K562 (cell line): ENCODE measurements around the gene SERTAD2. TPM values are rescaled to one million over a fixed set of nuclear protein-coding genes. Genes with fewer than 3 reads are reported as not detected.

Source experiments
- ATAC-seq: fragments of 200-7000 bp; cut with Tn5 transposase; 3 replicates; pipeline ENCODE4 v1.9.1; 2020; ENCODE audit warnings: moderate library complexity
- BruUV-seq: library from RNA; stranded (reverse); fragments of 400-500 nt; replicated peaks from 2 replicates; lab custom pipeline; 2021; lab: Mats Ljungman, UMichigan
- CTCF ChIA-PET: fragments of 300-600 bp; formaldehyde crosslinking; extraction: SDS; loops from one replicate; lab custom pipeline; 2021; ENCODE audit warnings: low intra/inter-chr PET ratio; lab: Yijun Ruan, JAX
- POLR2A ChIA-PET: fragments of 300-600, 350-650 bp; sonication (Branson Sonifier 250); formaldehyde crosslinking; extraction: SDS; loops from one replicate; lab custom pipeline; 2021; ENCODE audit warnings: antibody characterized with exemption, inconsistent platforms; lab: Yijun Ruan, JAX
- DNase-seq, 4 experiments: peaks; one replicate each; pipeline versions ENCODE4 v3.0.0 to v3.0.0-alpha.2; 2011 to 2018; ENCODE audit warnings: low spot score in 3 of 4, mixed read lengths in 3 of 4; ENCODE audit errors: extremely low read depth in 1 of 4
- FAIRE-seq: peaks from 2 replicates; lab custom pipeline; 2011; peaks lifted over from hg19 to GRCh38; lab: Jason Lieb, UNC
- H2AFZ ChIP-seq: 2 replicates; pipeline ENCODE4 v1.6.0; 2011; ENCODE audit warnings: low read depth, low read length, control low read depth, inconsistent platforms
- H3K27ac ChIP-seq: fragments of 200-600 bp; 3 replicates; pipeline ENCODE4 v1.8.0; 2011; ENCODE audit warnings: low read depth, mild to moderate bottlenecking, control low read depth, inconsistent platforms, low read length, moderate library complexity, mixed read lengths; ENCODE audit errors: extremely low read depth
- H3K27me3 ChIP-seq, 2 experiments: fragments of 300-600 bp in 1 of 2; 2 replicates in 1 of 2; 3 replicates in 1 of 2; pipeline versions ENCODE4 v1.6.0 to v1.8.0; 2011; ENCODE audit warnings: inconsistent platforms in 2 of 2, low read length in 2 of 2, mild to moderate bottlenecking in 1 of 2, mixed read lengths in 1 of 2, moderate library complexity in 1 of 2; ENCODE audit not compliant: control insufficient read depth in 2 of 2, insufficient read depth in 2 of 2
- H3K36me3 ChIP-seq: fragments of 300-600 bp; 3 replicates; pipeline ENCODE4 v1.8.0; 2011; ENCODE audit warnings: mild to moderate bottlenecking, low read length, inconsistent platforms; ENCODE audit not compliant: control insufficient read depth, insufficient read depth
- H3K4me1 ChIP-seq, 2 experiments: fragments of 200-600 bp in 1 of 2; replicated peaks in 1 of 2; 2 replicates in 1 of 2; 3 replicates in 1 of 2; pipeline versions ENCODE4 v1.5.1 to v1.8.0; 2011; ENCODE audit warnings: inconsistent platforms in 2 of 2, low read length in 2 of 2, mild to moderate bottlenecking in 1 of 2, mixed read lengths in 1 of 2, moderate library complexity in 1 of 2; ENCODE audit not compliant: control insufficient read depth in 2 of 2, insufficient read depth in 2 of 2
- H3K4me2 ChIP-seq: 2 replicates; pipeline ENCODE4 v1.6.1; 2011; ENCODE audit warnings: low read length, control low read depth, inconsistent platforms, mixed read lengths; ENCODE audit not compliant: insufficient read depth
- H3K4me3 ChIP-seq: fragments of 200-600 bp; sonication (generic), shearing (Covaris generic); 2 replicates; pipeline ENCODE4 v1.5.1; 2016; ENCODE audit warnings: control low read depth, inconsistent platforms
- H3K79me2 ChIP-seq: fragments of 200-600 bp; 3 replicates; pipeline ENCODE4 v1.8.0; 2011; ENCODE audit warnings: low read length, inconsistent platforms; ENCODE audit not compliant: control insufficient read depth, insufficient read depth
- H3K9ac ChIP-seq, 2 experiments: 2 replicates each; pipeline versions ENCODE4 v1.6.0 to v1.6.1; 2011; ENCODE audit warnings: low read depth in 2 of 2, low read length in 2 of 2, control low read depth in 1 of 2, inconsistent platforms in 1 of 2, mild to moderate bottlenecking in 1 of 2, mixed read lengths in 1 of 2; ENCODE audit not compliant: insufficient read depth in 1 of 2
- H3K9me1 ChIP-seq: one replicate; pipeline ENCODE4 v1.6.0; 2011; ENCODE audit warnings: inconsistent platforms, mild to moderate bottlenecking, low read length, moderate library complexity; ENCODE audit not compliant: control insufficient read depth, insufficient read depth
- H3K9me3 ChIP-seq: replicated peaks from 2 replicates; pipeline ENCODE4 v1.5.1; 2011; ENCODE audit warnings: low read depth, low read length, inconsistent platforms; ENCODE audit not compliant: control insufficient read depth, insufficient read depth
- H4K20me1 ChIP-seq: replicated peaks from 2 replicates; pipeline ENCODE4 v1.6.1; 2011; ENCODE audit warnings: low read length, inconsistent platforms, mixed read lengths; ENCODE audit not compliant: control insufficient read depth, insufficient read depth
- C11orf30 ChIP-seq: fragments of 450-650 bp; IDR thresholded peaks from 2 replicates; pipeline ENCODE4 v1.6.1; 2016; ENCODE audit warnings: low read depth, mild to moderate bottlenecking
- CBX3 ChIP-seq, 2 experiments: IDR thresholded peaks; 1 replicate in 1 of 2; 2 replicates in 1 of 2; pipeline ENCODE4 v1.6.1; 2012; ENCODE audit warnings: inconsistent platforms in 2 of 2, low read length in 2 of 2, borderline replicate concordance in 1 of 2, control low read depth in 1 of 2
- MAFF ChIP-seq: IDR thresholded peaks from 2 replicates; pipeline ENCODE4 v1.6.1; 2012; ENCODE audit warnings: low read length, improper control_type of control experiment
- MAFG ChIP-seq: fragments of 450-650 bp; conservative IDR thresholded peaks from 2 replicates; pipeline ENCODE4 v1.6.1; 2016; ENCODE audit warnings: missing genetic modification characterization, missing compliant biosample characterization
- MAFK ChIP-seq: IDR thresholded peaks from 2 replicates; pipeline ENCODE4 v1.6.1; 2011; ENCODE audit warnings: low read length, improper control_type of control experiment
- ZNF316 ChIP-seq: fragments of 450-650 bp; IDR thresholded peaks from 2 replicates; pipeline ENCODE4 v1.6.1; 2016
- WGBS: fragments of 100-300 bp; shearing (Covaris generic); methylation state at CpG from one replicate; pipeline ENCODE4 v1.1.6; 2016; ENCODE audit warnings: low coverage, mixed read lengths; ENCODE audit not compliant: insufficient coverage; ENCODE audit errors: missing lambda C conversion rate; 5-methylcytosine and 5-hydroxymethylcytosine counted together
- in situ Hi-C: fragments of 300-500 bp; cut with MboI; formaldehyde crosslinking; loops from 4 replicates; pipeline ENCODE4 v1.15.0; 2018; ENCODE audit warnings: inconsistent platforms, mixed read lengths
- intact Hi-C: fragments of 100-400 bp; cut with micrococcal nuclease; formaldehyde crosslinking; loops from 2 replicates; pipeline ENCODE4 v1.14.2; 2022
- polyA plus RNA-seq, 8 experiments: library from polyadenylated mRNA; depleted of rRNA in 4 of 8; stranded (reverse) in 5 of 8; unstranded in 3 of 8; fragments of >200 nt; fragmentation: Nextera tagmentation in 2 of 8; fragmentation: Illumina TruSeq in 1 of 8; extraction: Ambion mirVana in 2 of 8; extraction: Trizol in 1 of 8; gene quantifications; 2 replicates each; pipeline versions ENCODE4 v1.2.1 to v1.2.3, GENCODE V29; 2011 to 2014; ENCODE audit warnings: inconsistent platforms in 1 of 8, missing spikeins in 1 of 8
- total RNA-seq, 7 experiments: library from RNA; depleted of rRNA in 6 of 7; stranded (reverse); fragments of >200 nt in 6 of 7; fragmentation: Illumina TruSeq in 2 of 7; extraction: Trizol in 2 of 7; gene quantifications; 2 replicates each; pipeline versions ENCODE4 v1.2.1 to v1.2.3, GENCODE V29; 2011 to 2021; ENCODE audit warnings: low replicate concordance in 1 of 7

Gene SERTAD2
- total and polyA plus RNA-seq, 9 of the 15 experiments (the other 6 are each of a cell fraction or from before 2014, with no cell fraction given) = 3.0 to 12.5 (median 6.1) TPM

GRCh38 chr2:64601034-64601754 lies 52.5 kb downstream of the SERTAD2 start:
- H2AFZ ChIP-seq = 0 out of 2 replicates have a peak overlapping the region, but pooled peaks have one; percentile 2
- H3K4me2 ChIP-seq = no peak overlapping the region
- no peaks in the 10 kb centered on the region for H3K36me3 ChIP-seq
- BruUV-seq = no TSS peak
- in situ Hi-C loops = no loop called here
- ChIA-PET CTCF (no interaction called here), POLR2A (interaction anchor here (0.6 kb wide), 1 partner anchor 237 kb away, joined by 3 read pairs; no protein-coding TSS in a partner anchor)
- H3K27me3 ChIP-seq = no peaks in the 10 kb centered on the region
- no peaks in the 10 kb centered on the region for H4K20me1 ChIP-seq
- TF ChIP-seq MAFG (tag) (peak; percentile 55; the same call in 1 of the 2 replicates), C11orf30 (peak; percentile 57; the same call in 1 of the 2 replicates), CBX3 (IDR thresholded peaks at IDR 0.05; ENCODE audit: borderline replicate concordance in 1 of 2, low read length in 2 of 2) (no peak), ZNF316 (peak; percentile 77), MAFF (0 out of 2 replicates have a peak, but pooled peaks have one; percentile 25), MAFK (0 out of 2 replicates have a peak, but pooled peaks have one; percentile 7)
- H3K9ac ChIP-seq = peak overlapping the region in 1 of 2 experiments; percentile 33; a peak in 1 of 4 replicates
- intact Hi-C loops = no loop called here
- no peak for DNase-seq
- WGBS = 22% methylated on average over 7 of the region's 8 CpGs
- no peak overlapping the region for H3K4me3 ChIP-seq
- no peaks in the 10 kb centered on the region for H3K9me3 ChIP-seq
- H3K27ac ChIP-seq = no peak overlapping the region
- no peak for FAIRE-seq
- ATAC-seq = no peak
- no peaks in the 10 kb centered on the region for H3K9me1 ChIP-seq
- H3K4me1 ChIP-seq = peaks cover under 1 to 10% of the 10 kb centered on the region in 2 experiments; a peak in 3 of 5 replicates
- H3K79me2 ChIP-seq = no peaks in the 10 kb centered on the region
